Breast epithelium (tissue), 3 donors: ENCODE results near the gene PAXX.

ENCODE experiments used
- CTCF ChIP-seq, 3 donors: fragments of 450-650 bp; IDR thresholded peaks; one replicate each; pipeline ENCODE4 v1.5.1; 2016 to 2017; ENCODE audit warnings: antibody characterized with exemption in 3 of 3, mild to moderate bottlenecking in 3 of 3, moderate library complexity in 3 of 3
- POLR2A ChIP-seq: fragments of 450-650 bp; IDR thresholded peaks from one replicate; pipeline ENCODE4 v1.6.1; 2016; ENCODE audit warnings: antibody characterized with exemption, mild to moderate bottlenecking, moderate library complexity
- POLR2AphosphoS5 ChIP-seq, 3 donors: sonication (generic); formaldehyde crosslinking; IDR thresholded peaks; one replicate each; pipeline ENCODE4 v1.6.1; 2017; ENCODE audit warnings: antibody characterized with exemption in 3 of 3

GRCh38 chr9:136990242-136990911 lies 1.8 kb upstream of the PAXX start:
- TF ChIP-seq CTCF (IDR thresholded peaks at IDR 0.05) (no peak), POLR2AphosphoS5 (IDR thresholded peaks at IDR 0.05) (no peak), POLR2A (no peak)
